Testis (tissue), 3 donors: ENCODE measurements around the gene GABRB3. TPM values are rescaled to one million over a fixed set of nuclear protein-coding genes. Genes with fewer than 3 reads are reported as not detected.

Experiments used
- DNase-seq: peaks from one replicate; pipeline ENCODE4 v3.0.0-alpha.2; 2019
- H3K27ac ChIP-seq, 2 donors: fragments of 200-600 bp; sonication (generic); one replicate each; pipeline ENCODE4 v1.5.1; 2019
- H3K27me3 ChIP-seq: fragments of 200-600 bp; sonication (generic); one replicate; pipeline ENCODE4 v1.5.1; 2019
- H3K36me3 ChIP-seq: fragments of 200-600 bp; sonication (generic); one replicate; pipeline ENCODE4 v1.5.1; 2017; ENCODE audit warnings: low read depth; ENCODE audit errors: missing control alignments
- H3K4me1 ChIP-seq: fragments of 200-600 bp; sonication (generic); one replicate; pipeline ENCODE4 v1.5.1; 2019
- H3K4me3 ChIP-seq, 2 donors: fragments of 200-600 bp; sonication (generic); one replicate each; pipeline ENCODE4 v1.5.1; 2017 to 2019
- H3K9me3 ChIP-seq: fragments of 200-600 bp; sonication (generic); one replicate; pipeline ENCODE4 v1.5.1; 2017
- CTCF ChIP-seq, 3 experiments: fragments of 450-650 bp in 2 of 3; fragments of 200-600 bp in 1 of 3; sonication (generic) in 1 of 3; IDR thresholded peaks; one replicate each; pipeline ENCODE4 v1.5.1; 2016 to 2019; ENCODE audit warnings: antibody characterized with exemption in 3 of 3, mild to moderate bottlenecking in 2 of 3, moderate library complexity in 1 of 3
- POLR2A ChIP-seq: fragments of 450-650 bp; IDR thresholded peaks from one replicate; pipeline ENCODE4 v1.6.1; 2017; ENCODE audit warnings: antibody characterized with exemption, mild to moderate bottlenecking, moderate library complexity
- WGBS, 2 donors: methylation state at CpG; one replicate each; pipeline ENCODE4 v1.1.5; 2018; 5-methylcytosine and 5-hydroxymethylcytosine counted together
- intact Hi-C: fragments of 100-400 bp; cut with DNase I; formaldehyde crosslinking; loops from one replicate; pipeline ENCODE4 v1.15.1; 2023; ENCODE audit warnings: low total_unique reads
- polyA plus RNA-seq: library from polyadenylated mRNA; stranded (reverse); fragments of 350-450 nt; fragmentation: Illumina TruSeq; extraction: RNeasy Lipid Tissue Mini Kit (QIAGEN cat#74804); gene quantifications from one replicate; pipeline ENCODE4 v1.2.3, GENCODE V29; 2014; ENCODE audit warnings: low read depth, low replicate concordance; ENCODE audit not compliant: insufficient read depth
- total RNA-seq, 2 donors: library from RNA; depleted of rRNA; stranded (reverse); fragments of >200 nt; gene quantifications; one replicate each; pipeline ENCODE4 v1.2.3, GENCODE V29; 2016

The GABRB3 gene
- total and polyA plus RNA-seq, 3 donors from 2014 or later, result 11.8 to 19.6 (median 16.2) TPM

- WGBS, 2 donors, result 90 to 96% methylated on average over 16 to 17 of the region's 17 CpGs
- intact Hi-C loops, result no loop called here
- TF ChIP-seq POLR2A, result no peak
- TF ChIP-seq CTCF (IDR thresholded peaks at IDR 0.05), result no peak
- Histone ChIP-seq H3K27ac (no peak overlapping the region), H3K27me3 (no peaks in the 10 kb centered on the region), H3K4me3 (no peak overlapping the region), H3K36me3 (no peaks in the 10 kb centered on the region), H3K4me1 (no peaks in the 10 kb centered on the region), H3K9me3 (no peaks in the 10 kb centered on the region)
- DNase-seq, result no peak
Observed at GRCh38 chr15:26624128-26624527, 148.7 kb downstream of the GABRB3 start.

DNA sequence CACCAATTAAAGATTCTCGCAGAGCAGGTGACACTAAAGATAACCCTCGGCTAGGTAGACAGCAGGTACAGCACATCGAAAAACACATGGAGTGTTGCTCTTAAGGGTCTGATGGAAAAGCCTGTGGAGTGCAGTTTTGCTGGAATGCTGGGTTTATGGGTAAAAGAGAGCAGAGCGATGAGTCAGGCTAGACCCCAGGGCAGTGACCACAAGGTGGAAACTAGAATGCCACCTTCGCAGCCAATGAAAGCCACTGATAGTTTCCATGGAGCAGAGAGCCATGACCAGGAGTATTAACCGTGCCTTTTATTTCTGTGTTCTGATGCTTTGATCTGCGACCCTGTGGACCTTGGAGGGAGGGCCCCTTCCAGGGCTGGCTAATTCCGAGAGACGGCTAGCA lies 149.8 kb downstream of the GABRB3 start:
- Histone ChIP-seq H3K9me3 (no peaks in the 10 kb centered on the region), H3K4me3 (no peak overlapping the region), H3K36me3 (no peaks in the 10 kb centered on the region), H3K27me3 (no peaks in the 10 kb centered on the region), H3K4me1 (no peaks in the 10 kb centered on the region), H3K27ac (no peak overlapping the region)
- DNase-seq, result no peak
- no peak for TF ChIP-seq CTCF (IDR thresholded peaks at IDR 0.05)
- TF ChIP-seq POLR2A, result no peak
- intact Hi-C loops, result no loop called here
- 84 to 86% methylated on average over 9 of the region's 9 CpGs for WGBS, 2 donors

DNA sequence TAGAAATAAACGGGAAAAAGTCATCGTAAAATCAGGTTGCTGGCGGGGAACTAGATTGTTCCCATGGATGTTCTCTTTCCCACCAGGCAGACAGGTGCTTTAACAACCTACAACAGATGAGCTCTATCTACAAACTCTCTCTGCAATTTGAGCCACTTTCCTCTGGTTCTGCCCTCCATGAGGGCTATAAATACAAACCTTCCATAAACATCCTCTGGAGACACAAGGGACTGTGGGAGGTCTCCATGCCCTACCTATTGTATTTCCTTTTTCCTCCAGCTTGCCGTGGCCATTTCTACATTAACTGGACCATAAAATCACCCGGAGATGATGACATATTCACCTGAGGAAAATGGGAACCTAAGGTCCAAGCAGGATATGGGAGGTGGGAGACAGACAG lies 151.1 kb downstream of the GABRB3 start:
- no peak overlapping the region for H3K4me3 ChIP-seq
- TF ChIP-seq CTCF (IDR thresholded peaks at IDR 0.05) (no peak), POLR2A (no peak)
- H3K9me3 ChIP-seq, result no peaks in the 10 kb centered on the region
- intact Hi-C loops, result no loop called here
- DNase-seq, result no peak
- 54 to 62% methylated on average over 5 of the region's 5 CpGs for WGBS, 2 donors
- H3K27me3 ChIP-seq, result no peaks in the 10 kb centered on the region
- H3K4me1 ChIP-seq, result no peaks in the 10 kb centered on the region
- H3K27ac ChIP-seq, result no peak overlapping the region
- H3K36me3 ChIP-seq, result no peaks in the 10 kb centered on the region

- Histone ChIP-seq H3K4me3 (no peak overlapping the region), H3K9me3 (no peaks in the 10 kb centered on the region), H3K36me3 (no peaks in the 10 kb centered on the region), H3K4me1 (no peaks in the 10 kb centered on the region), H3K27ac (no peak overlapping the region), H3K27me3 (no peaks in the 10 kb centered on the region)
- DNase-seq, result no peak
- intact Hi-C loops, result no loop called here
- WGBS, 2 donors, result 81 to 83% methylated on average over 10 of the region's 10 CpGs
- no peak for TF ChIP-seq POLR2A
- no peak for TF ChIP-seq CTCF (IDR thresholded peaks at IDR 0.05)
Observed at GRCh38 chr15:26620528-26621458, 152.1 kb downstream of the GABRB3 start.

DNA sequence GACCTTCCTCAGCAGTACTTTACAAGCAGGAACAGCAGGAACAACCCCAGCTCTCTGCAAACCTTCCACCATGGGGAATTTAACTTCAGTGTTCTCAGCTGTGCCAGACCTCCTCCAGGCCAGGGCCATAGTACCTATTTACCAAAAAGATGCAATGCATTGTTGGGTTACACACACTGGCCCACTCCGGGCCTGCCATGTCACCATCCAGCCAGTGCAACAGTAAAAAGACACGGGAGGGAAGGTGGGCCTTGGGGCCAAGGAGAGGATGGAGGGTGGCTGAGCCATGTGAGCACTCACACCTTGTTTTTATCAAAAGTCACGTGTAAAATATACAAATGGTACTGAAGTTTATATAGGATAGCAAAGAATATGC lies 157.0 kb downstream of the GABRB3 start:
- Histone ChIP-seq H3K27ac (no peak overlapping the region), H3K9me3 (no peaks in the 10 kb centered on the region), H3K4me3 (no peak overlapping the region), H3K36me3 (no peaks in the 10 kb centered on the region), H3K4me1 (no peaks in the 10 kb centered on the region), H3K27me3 (no peaks in the 10 kb centered on the region)
- DNase-seq, result no peak
- intact Hi-C loops, result no loop called here
- 84 to 90% methylated on average over 3 of the region's 3 CpGs for WGBS, 2 donors
- TF ChIP-seq POLR2A (no peak), CTCF (IDR thresholded peaks at IDR 0.05) (no peak)
